ENCODE results near the gene BIRC3. TPM values are rescaled to one million over a fixed set of nuclear protein-coding genes. Genes with fewer than 3 reads are reported as not detected.

Gene BIRC3
- total RNA-seq, 4 donors from 2014 or later: 10.0 to 13.7 (median 11.0) TPM

GRCh38 chr11:102346456-102346747 is 29.1 kb downstream of the BIRC3 start:
- H3K36me3 ChIP-seq: peaks cover 0 to 10% (median 0%) of the 10 kb centered on the region in 4 donors
- peak overlapping the region; percentile 96 to 98 (median 98) for H3K27ac ChIP-seq (replicated peaks in 1 of 4)
- WGBS: 0% methylated on average over 5 of the region's 5 CpGs
- no peaks in the 10 kb centered on the region for H3K27me3 ChIP-seq
- no peak for TF ChIP-seq CTCF (IDR thresholded peaks at IDR 0.05)
- TF ChIP-seq POLR2A (IDR thresholded peaks at IDR 0.05; ENCODE audit: low read depth): no peak
- no peak for TF ChIP-seq EP300 (IDR thresholded peaks at IDR 0.05)
- no peak for TF ChIP-seq POLR2AphosphoS5 (IDR thresholded peaks at IDR 0.05)
- no peak for DNase-seq (ENCODE audit: extremely low spot score)
- peak overlapping the region; percentile 71 to 85 (median 78) for H3K4me3 ChIP-seq
- H3K4me1 ChIP-seq: peaks cover 31 to 43% (median 41%) of the 10 kb centered on the region in 4 donors
- intact Hi-C loops (cut with DNase I): no loop called here
- H3K9me3 ChIP-seq: no peaks in the 10 kb centered on the region

GRCh38 chr11:102346748-102347461 is 29.6 kb downstream of the BIRC3 start, which contains the start of gene BIRC2:
Gene BIRC2 (plus strand): TSS chr11:102347214. CDS start chr11:102349855, 2,641 bp downstream.
- intact Hi-C loops (cut with DNase I): no loop called here
- no peak for TF ChIP-seq EP300 (IDR thresholded peaks at IDR 0.05)
- TF ChIP-seq CTCF (IDR thresholded peaks at IDR 0.05): peak; percentile 71 to 74 (median 74)
- peak; percentile 91 for TF ChIP-seq POLR2A (IDR thresholded peaks at IDR 0.05; ENCODE audit: low read depth)
- peak; percentile 97 for TF ChIP-seq POLR2AphosphoS5 (IDR thresholded peaks at IDR 0.05)
- DNase-seq (ENCODE audit: extremely low spot score): peak; percentile 97
- no peaks in the 10 kb centered on the region for H3K9me3 ChIP-seq
- peaks cover 0 to 12% (median 1%) of the 10 kb centered on the region in 4 donors for H3K36me3 ChIP-seq
- WGBS: 1% methylated on average over 26 of the region's 77 CpGs
- peak within 1 kb of the TSS; percentile 96 to 98 (median 98) for H3K27ac ChIP-seq (replicated peaks in 1 of 4)
- peaks cover 31 to 43% (median 40%) of the 10 kb centered on the region in 4 donors for H3K4me1 ChIP-seq
- peak within 1 kb of the TSS; percentile 71 to 85 (median 78) for H3K4me3 ChIP-seq
- H3K27me3 ChIP-seq: no peaks in the 10 kb centered on the region

GRCh38 chr11:102347462-102348370 is 30.4 kb downstream of the BIRC3 start:
- Histone ChIP-seq H3K9me3 (no peaks in the 10 kb centered on the region), H3K4me1 (peaks cover 31 to 43% (median 39%) of the 10 kb centered on the region in 4 donors), H3K4me3 (peak overlapping the region; percentile 71 to 85 (median 78)), H3K27ac (replicated peaks in 1 of 4) (peak overlapping the region; percentile 96 to 98 (median 98)), H3K27me3 (no peaks in the 10 kb centered on the region), H3K36me3 (peaks cover 0 to 18% (median 5%) of the 10 kb centered on the region in 4 donors)
- no peak for DNase-seq (ENCODE audit: extremely low spot score)
- TF ChIP-seq POLR2A (IDR thresholded peaks at IDR 0.05; ENCODE audit: low read depth) (no peak), POLR2AphosphoS5 (IDR thresholded peaks at IDR 0.05) (no peak), CTCF (IDR thresholded peaks at IDR 0.05) (no peak), EP300 (IDR thresholded peaks at IDR 0.05) (no peak)
- under 1% methylated on average over 32 of the region's 33 CpGs for WGBS
- intact Hi-C loops (cut with DNase I): no loop called here

GRCh38 chr11:102357116-102357515 is 39.8 kb downstream of the BIRC3 start:
- no peak for TF ChIP-seq EP300 (IDR thresholded peaks at IDR 0.05)
- no peak for TF ChIP-seq CTCF (IDR thresholded peaks at IDR 0.05)
- no peak for TF ChIP-seq POLR2AphosphoS5 (IDR thresholded peaks at IDR 0.05)
- no peak for TF ChIP-seq POLR2A (IDR thresholded peaks at IDR 0.05; ENCODE audit: low read depth)
- H3K4me1 ChIP-seq: peaks cover 0 to 20% (median 5%) of the 10 kb centered on the region in 4 donors
- peaks cover 0 to 10% (median 5%) of the 10 kb centered on the region in 4 donors for H3K9me3 ChIP-seq
- DNase-seq (ENCODE audit: extremely low spot score): no peak
- H3K36me3 ChIP-seq: peaks cover 15 to 52% (median 28%) of the 10 kb centered on the region in 4 donors
- no peaks in the 10 kb centered on the region for H3K27me3 ChIP-seq
- intact Hi-C loops (cut with DNase I): no loop called here
- no peak overlapping the region for H3K27ac ChIP-seq (replicated peaks in 1 of 4)
- H3K4me3 ChIP-seq: no peak overlapping the region
